Brain microvascular endothelial cell (primary cell): ENCODE measurements around the gene IL5RA.

Experiments
- DNase-seq: peaks from one replicate; pipeline ENCODE4 v3.0.0-alpha.2; 2020
- H3K27ac ChIP-seq: fragments of 250-450 bp; sonication (Bioruptor Pico); 2 replicates; pipeline ENCODE4 v1.5.1; 2020; ENCODE audit warnings: mild to moderate bottlenecking, moderate library complexity
- H3K27me3 ChIP-seq: fragments of 250-450 bp; sonication (Bioruptor Pico); replicated peaks from 2 replicates; pipeline ENCODE4 v1.5.1; 2020; ENCODE audit warnings: mild to moderate bottlenecking
- H3K36me3 ChIP-seq: fragments of 250-450 bp; sonication (Bioruptor Pico); replicated peaks from 2 replicates; pipeline ENCODE4 v1.5.1; 2020; ENCODE audit warnings: mild to moderate bottlenecking
- H3K4me3 ChIP-seq: 2 replicates; pipeline ENCODE4 v1.5.1; 2011; ENCODE audit warnings: low read depth, mild to moderate bottlenecking, control low read depth, low read length, moderate library complexity
- CTCF ChIP-seq: IDR thresholded peaks from 2 replicates; pipeline ENCODE4 v1.5.1; 2011; ENCODE audit warnings: low read depth, mild to moderate bottlenecking, moderate library complexity, low read length, control low read depth, inconsistent platforms; ENCODE audit errors: missing control alignments
- in situ Hi-C: cut with HindIII; loops from 2 replicates; pipeline ENCODE4 v1.10.0; 2017; ENCODE audit warnings: low sequenced_read_pairs, low pct_ligation_motif_present

IL5RA gene

GRCh38 chr3:3105815-3106214, 4.4 kb downstream of the IL5RA start:
- no peak for TF ChIP-seq CTCF
- in situ Hi-C loops, result no loop called here
- Histone ChIP-seq H3K4me3 (no peak overlapping the region), H3K27ac (no peak overlapping the region), H3K27me3 (no peaks in the 10 kb centered on the region), H3K36me3 (no peaks in the 10 kb centered on the region)
- no peak for DNase-seq

GRCh38 chr3:3105246-3105645, 4.9 kb downstream of the IL5RA start:
- DNase-seq, result no peak
- Histone ChIP-seq H3K27me3 (no peaks in the 10 kb centered on the region), H3K36me3 (no peaks in the 10 kb centered on the region), H3K4me3 (no peak overlapping the region), H3K27ac (no peak overlapping the region)
- in situ Hi-C loops, result no loop called here
- no peak for TF ChIP-seq CTCF

- Histone ChIP-seq H3K4me3 (no peak overlapping the region), H3K27me3 (no peaks in the 10 kb centered on the region)
- in situ Hi-C loops, result no loop called here
Observed at GRCh38 chr3:3102751-3103150, 7.4 kb downstream of the IL5RA start.

GRCh38 chr3:3101660-3102458, 8.3 kb downstream of the IL5RA start:
- no peak for DNase-seq
- TF ChIP-seq CTCF, result no peak
- Histone ChIP-seq H3K4me3 (no peak overlapping the region), H3K27me3 (no peaks in the 10 kb centered on the region), H3K36me3 (no peaks in the 10 kb centered on the region), H3K27ac (no peak overlapping the region)
- in situ Hi-C loops, result no loop called here

More at GRCh38 chr3:3102751-3103150, 7.4 kb downstream of the IL5RA start:
- no peak for DNase-seq
- no peak for TF ChIP-seq CTCF
- no peak overlapping the region for H3K27ac ChIP-seq
- no peaks in the 10 kb centered on the region for H3K36me3 ChIP-seq

GRCh38 chr3:3097958-3098357, 12.2 kb downstream of the IL5RA start:
- no peak for TF ChIP-seq CTCF
- Histone ChIP-seq H3K27me3 (no peaks in the 10 kb centered on the region), H3K27ac (no peak overlapping the region), H3K4me3 (no peak overlapping the region), H3K36me3 (no peaks in the 10 kb centered on the region)
- no peak for DNase-seq
- in situ Hi-C loops, result no loop called here

GRCh38 chr3:3089017-3089416, 21.2 kb downstream of the IL5RA start:
- in situ Hi-C loops, result no loop called here

More at GRCh38 chr3:3089017-3089416, 21.2 kb downstream of the IL5RA start:
- Histone ChIP-seq H3K27ac (no peak overlapping the region), H3K27me3 (no peaks in the 10 kb centered on the region), H3K36me3 (no peaks in the 10 kb centered on the region), H3K4me3 (no peak overlapping the region)
- no peak for DNase-seq
- TF ChIP-seq CTCF, result no peak
